HepG2 (cell line): ENCODE results near the gene CNIH4. TPM values are rescaled to one million over a fixed set of nuclear protein-coding genes. Genes with fewer than 3 reads are reported as not detected.

Experiments
- ATAC-seq: fragments of 200-7000 bp; cut with Tn5 transposase; 3 replicates; pipeline ENCODE4 v1.9.1; 2020; ENCODE audit warnings: mild to moderate bottlenecking, moderate library complexity
- BruUV-seq: library from RNA; stranded (reverse); fragments of 400-500 nt; replicated peaks from 2 replicates; lab custom pipeline; 2021; lab: Mats Ljungman, UMichigan
- CTCF ChIA-PET: fragments of 300-600 bp; formaldehyde crosslinking; extraction: SDS; loops from one replicate; lab custom pipeline; 2021; ENCODE audit warnings: low total read pairs, inconsistent platforms, low intra/inter-chr PET ratio; lab: Yijun Ruan, JAX
- POLR2A ChIA-PET: fragments of 350-600 bp; sonication (Branson Sonifier 250); formaldehyde crosslinking; loops from one replicate; lab custom pipeline; 2020; ENCODE audit warnings: antibody characterized with exemption, inconsistent platforms; lab: Yijun Ruan, JAX
- DNase-seq: peaks from one replicate; pipeline ENCODE4 v3.0.0-alpha.2; 2015; ENCODE audit warnings: low spot score
- FAIRE-seq: peaks from 3 replicates; lab custom pipeline; 2011; peaks lifted over from hg19 to GRCh38; lab: Jason Lieb, UNC
- H2AFZ ChIP-seq: one replicate; pipeline ENCODE4 v1.6.1; 2011; ENCODE audit warnings: low read length, inconsistent platforms
- H3K27ac ChIP-seq: fragments of 300-600 bp; 3 replicates; pipeline ENCODE4 v1.8.0; 2011; ENCODE audit warnings: mixed run types, mild to moderate bottlenecking, mixed read lengths, low read length, inconsistent platforms; ENCODE audit not compliant: insufficient read depth; ENCODE audit errors: extremely low read length
- H3K27me3 ChIP-seq, 2 experiments: fragments of 200-600 bp in 1 of 2; 2 replicates in 1 of 2; 3 replicates in 1 of 2; pipeline versions ENCODE4 v1.6.0 to v1.8.0; 2011; ENCODE audit warnings: low read length in 2 of 2, mild to moderate bottlenecking in 2 of 2, moderate library complexity in 2 of 2, inconsistent platforms in 1 of 2; ENCODE audit not compliant: insufficient read depth in 2 of 2, control insufficient read depth in 1 of 2
- H3K36me3 ChIP-seq, 2 experiments: fragments of 200-600 bp in 1 of 2; replicated peaks in 1 of 2; 2 replicates in 1 of 2; 3 replicates in 1 of 2; pipeline versions ENCODE4 v1.5.1 to v1.8.0; 2011; ENCODE audit warnings: low read length in 2 of 2, inconsistent platforms in 1 of 2; ENCODE audit not compliant: insufficient read depth in 2 of 2, control insufficient read depth in 1 of 2
- H3K4me1 ChIP-seq: 2 replicates; pipeline ENCODE4 v1.5.1; 2012; ENCODE audit warnings: low read length, inconsistent platforms; ENCODE audit not compliant: insufficient read depth
- H3K4me2 ChIP-seq: 2 replicates; pipeline ENCODE4 v1.6.0; 2011; ENCODE audit warnings: low read depth, low read length, inconsistent platforms
- H3K4me3 ChIP-seq, 3 experiments: fragments of 200-600 bp in 1 of 3; sonication (generic), shearing (Covaris generic) in 1 of 3; replicated peaks in 1 of 3; 2 replicates each; pipeline ENCODE4 v1.5.1; 2011 to 2016; ENCODE audit warnings: low read length in 3 of 3, inconsistent platforms in 2 of 3, low read depth in 2 of 3, mild to moderate bottlenecking in 2 of 3, control low read depth in 1 of 3, mixed read lengths in 1 of 3; ENCODE audit not compliant: insufficient read depth in 1 of 3
- H3K79me2 ChIP-seq: one replicate; pipeline ENCODE4 v1.6.1; 2011; ENCODE audit warnings: low read length, inconsistent platforms; ENCODE audit not compliant: insufficient read depth
- H3K9ac ChIP-seq: 2 replicates; pipeline ENCODE4 v1.6.0; 2011; ENCODE audit warnings: mild to moderate bottlenecking, low read depth, low read length, inconsistent platforms; ENCODE audit not compliant: insufficient read depth
- H3K9me3 ChIP-seq: 2 replicates; pipeline ENCODE4 v1.5.1; 2012; ENCODE audit warnings: mild to moderate bottlenecking, low read length
- H4K20me1 ChIP-seq: 2 replicates; pipeline ENCODE4 v1.6.0; 2011; ENCODE audit warnings: inconsistent platforms, mild to moderate bottlenecking, low read length, moderate library complexity; ENCODE audit not compliant: insufficient read depth
- BATF2 ChIP-seq: sonication (generic); formaldehyde crosslinking; IDR thresholded peaks from 2 replicates; pipeline ENCODE4 v1.8.0; 2022; ENCODE audit warnings: mild to moderate bottlenecking, missing genetic modification reagents, moderate library complexity
- GPN1 ChIP-seq: sonication (generic); formaldehyde crosslinking; IDR thresholded peaks from 2 replicates; pipeline ENCODE4 v1.5.1; 2020; ENCODE audit warnings: missing genetic modification reagents, borderline replicate concordance
- MAFF ChIP-seq: IDR thresholded peaks from 2 replicates; pipeline ENCODE4 v1.6.1; 2011; ENCODE audit warnings: low read depth, low read length, improper control_type of control experiment
- MED8 ChIP-seq: sonication (generic); formaldehyde crosslinking; IDR thresholded peaks from 2 replicates; pipeline ENCODE4 v1.8.1; 2023; ENCODE audit warnings: mild to moderate bottlenecking, missing genetic modification reagents; ENCODE audit not compliant: insufficient replicate concordance
- MEIS1 ChIP-seq: sonication (generic); formaldehyde crosslinking; IDR thresholded peaks from 2 replicates; pipeline ENCODE4 v1.9.0; 2021; ENCODE audit warnings: mild to moderate bottlenecking, missing genetic modification reagents, moderate library complexity, borderline replicate concordance
- NONO ChIP-seq, 2 experiments: fragments of 450-650 bp in 1 of 2; sonication (generic) in 1 of 2; formaldehyde crosslinking in 1 of 2; IDR thresholded peaks in 1 of 2; conservative IDR thresholded peaks in 1 of 2; 2 replicates each; pipeline versions ENCODE4 v1.6.1 to v1.8.0; 2017 to 2022; ENCODE audit warnings: mild to moderate bottlenecking in 1 of 2, missing genetic modification reagents in 1 of 2, moderate library complexity in 1 of 2
- NR1H2 ChIP-seq: sonication (generic); formaldehyde crosslinking; IDR thresholded peaks from 2 replicates; pipeline ENCODE4 v1.8.1; 2022; ENCODE audit warnings: low read depth, missing genetic modification reagents, borderline replicate concordance
- PAF1 ChIP-seq: IDR thresholded peaks from 2 replicates; pipeline ENCODE4 v1.6.1; 2016; ENCODE audit warnings: missing genetic modification reagents, missing compliant biosample characterization
- REXO4 ChIP-seq: sonication (generic); formaldehyde crosslinking; IDR thresholded peaks from 2 replicates; pipeline ENCODE4 v1.8.0; 2022; ENCODE audit warnings: missing genetic modification reagents, mild to moderate bottlenecking, borderline replicate concordance
- SATB2 ChIP-seq: sonication (generic); formaldehyde crosslinking; IDR thresholded peaks from 2 replicates; pipeline ENCODE4 v1.5.0; 2020; ENCODE audit warnings: missing genetic modification reagents
- SNAI1 ChIP-seq: sonication (generic); formaldehyde crosslinking; IDR thresholded peaks from 2 replicates; pipeline ENCODE4 v1.5.0; 2020; ENCODE audit warnings: mild to moderate bottlenecking, missing genetic modification reagents, borderline replicate concordance
- STAG1 ChIP-seq: sonication (generic); formaldehyde crosslinking; IDR thresholded peaks from 2 replicates; pipeline ENCODE4 v1.4.0; 2020; ENCODE audit warnings: missing genetic modification reagents
- ZNF264 ChIP-seq: sonication (generic); formaldehyde crosslinking; IDR thresholded peaks from 2 replicates; pipeline ENCODE4 v1.4.0; 2020; ENCODE audit warnings: missing genetic modification reagents
- WGBS: methylation state at CpG from one replicate; pipeline ENCODE4 v1.1.6; 2017; ENCODE audit warnings: low lambda C conversion rate; 5-methylcytosine and 5-hydroxymethylcytosine counted together
- in situ Hi-C: cut with HindIII; loops from 2 replicates; pipeline ENCODE4 v1.10.0; 2017; ENCODE audit warnings: low pct_unique_long_range_greater_than_20kb; ENCODE audit not compliant: extremely low pct_ligation_motif_present
- intact Hi-C: fragments of 100-400 bp; cut with micrococcal nuclease; formaldehyde crosslinking; loops from one replicate; pipeline ENCODE4 v1.10.0; 2022; ENCODE audit not compliant: unreplicated experiment
- polyA plus RNA-seq, 8 experiments: library from polyadenylated mRNA; depleted of rRNA in 3 of 8; stranded (reverse) in 7 of 8; unstranded in 1 of 8; fragments of >200 nt; fragmentation: Illumina TruSeq in 4 of 8; extraction: Trizol in 4 of 8; gene quantifications; 2 replicates each; pipeline versions ENCODE4 v1.2.1 to v1.2.3, GENCODE V29; 2011 to 2016; ENCODE audit warnings: low read depth in 4 of 8, missing spikeins in 1 of 8, mixed read lengths in 1 of 8; ENCODE audit not compliant: insufficient read depth in 1 of 8
- total RNA-seq, 5 experiments: library from RNA; depleted of rRNA; stranded (reverse); fragments of >200 nt; fragmentation: Illumina TruSeq; extraction: Trizol; gene quantifications; 2 replicates each; pipeline ENCODE4 v1.2.3, GENCODE V29; 2016; ENCODE audit warnings: low read depth in 1 of 5

The CNIH4 gene
- total and polyA plus RNA-seq, 2 of the 13 experiments (the other 11 are each of a cell fraction or from before 2014, with no cell fraction given): 51.8 to 52.9 TPM

- no peak for TF ChIP-seq MEIS1 (CRISPR knock-in tag)
- TF ChIP-seq REXO4: no peak
- no peak for TF ChIP-seq SATB2 (CRISPR knock-in tag)
- TF ChIP-seq NONO (IDR thresholded peaks at IDR 0.05): no peak
- no peak for TF ChIP-seq NONO (CRISPR knock-in tag; conservative IDR thresholded peaks at IDR 0.05)
- TF ChIP-seq SNAI1: no peak
- TF ChIP-seq MAFF: no peak
- TF ChIP-seq GPN1 (CRISPR knock-in tag): no peak
Observed at GRCh38 chr1:224368409-224368808, 11.7 kb downstream of the CNIH4 start (continued).

- DNase-seq (no peak), ATAC-seq (no peak), FAIRE-seq (no peak)
- ChIA-PET CTCF (no interaction called here), POLR2A (no interaction called here)
- in situ Hi-C loops (no loop called here), intact Hi-C loops (no loop called here)
- peaks cover 8% of the 10 kb centered on the region for H3K4me1 ChIP-seq
- H2AFZ ChIP-seq: no peak overlapping the region
- no TSS peak for BruUV-seq
- WGBS: 96% methylated on average over 5 of the region's 5 CpGs
- TF ChIP-seq ZNF264: no peak
- TF ChIP-seq BATF2 (CRISPR knock-in tag): no peak
- no peak for TF ChIP-seq STAG1 (CRISPR knock-in tag)
- TF ChIP-seq PAF1: no peak
- TF ChIP-seq NR1H2 (CRISPR knock-in tag): no peak
- TF ChIP-seq MED8 (CRISPR knock-in tag): no peak
- no peaks in the 10 kb centered on the region for H4K20me1 ChIP-seq
- H3K9me3 ChIP-seq: no peaks in the 10 kb centered on the region
- H3K4me3 ChIP-seq: no peak overlapping the region
- peaks cover 9 to 46% of the 10 kb centered on the region in 2 experiments for H3K36me3 ChIP-seq
- H3K27ac ChIP-seq: no peak overlapping the region
- H3K9ac ChIP-seq: no peak overlapping the region
- H3K27me3 ChIP-seq: no peaks in the 10 kb centered on the region
- no peaks in the 10 kb centered on the region for H3K79me2 ChIP-seq
- H3K4me2 ChIP-seq: no peak overlapping the region
Observed at GRCh38 chr1:224373008-224373590, 16.4 kb downstream of the CNIH4 start.
